Smooth muscle cell of trachea (primary cell): ENCODE measurements around the gene BMS1. TPM values are rescaled to one million over a fixed set of nuclear protein-coding genes. Genes with fewer than 3 reads are reported as not detected.

Experiments used
- total RNA-seq: library from RNA; depleted of rRNA; stranded (reverse); fragments of >200 nt; gene quantifications from 2 replicates; pipeline ENCODE4 v1.2.1, GENCODE V29; 2014

Gene BMS1
- total RNA-seq = 13.6 and 19.3 TPM in 2 replicates

GRCh38 chr10:42782446-42783180, at the start of gene BMS1:
TSS of gene BMS1 (plus strand) at chr10:42782795. CDS start at chr10:42784395, 1,600 bp downstream.

Other genes with a start within 250 kb of the BMS1 start
- 6.1 and 10.4 TPM in 2 replicates for gene ZNF33B, start 144.2 kb upstream of the BMS1 start, total RNA-seq